ENCODE measurements around the gene SSBP4.

Gene SSBP4

DNA sequence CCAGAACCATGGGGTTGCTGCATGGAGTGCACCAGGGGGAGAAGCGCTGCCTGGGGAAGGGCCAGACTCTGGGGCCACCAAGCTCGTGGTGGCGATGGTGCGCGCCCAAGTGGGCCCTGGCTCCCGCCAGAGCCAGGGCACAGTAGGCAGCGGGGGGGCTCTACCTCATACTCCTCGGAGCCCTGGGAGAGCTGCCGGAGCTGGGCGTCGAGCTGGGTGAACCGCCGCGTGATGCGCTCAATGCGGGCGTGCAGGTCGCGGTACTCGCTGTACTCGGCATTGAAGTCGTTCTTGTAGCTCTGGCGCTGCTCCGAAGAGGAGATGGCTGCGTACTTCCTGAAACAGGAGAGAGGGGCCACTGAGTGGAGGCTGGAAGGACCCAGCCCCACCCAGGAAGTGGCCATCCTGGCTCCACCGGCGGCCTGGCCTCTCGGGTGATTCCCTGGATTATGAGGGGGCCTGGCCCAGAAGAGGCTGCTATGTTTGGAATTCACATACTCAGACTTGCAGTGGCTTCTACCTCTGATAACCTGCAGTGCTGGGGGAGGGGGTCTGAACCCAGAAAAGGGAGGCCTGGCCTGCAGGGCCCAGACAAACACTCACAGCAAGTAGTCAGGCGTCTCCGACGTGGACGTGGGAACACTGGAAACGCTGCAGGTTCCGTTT lies 27.1 kb downstream of the SSBP4 start:
- DNase-seq = no peak

GRCh38 chr19:18446811-18447359 lies 27.7 kb downstream of the SSBP4 start:
- no peak for DNase-seq

DNA sequence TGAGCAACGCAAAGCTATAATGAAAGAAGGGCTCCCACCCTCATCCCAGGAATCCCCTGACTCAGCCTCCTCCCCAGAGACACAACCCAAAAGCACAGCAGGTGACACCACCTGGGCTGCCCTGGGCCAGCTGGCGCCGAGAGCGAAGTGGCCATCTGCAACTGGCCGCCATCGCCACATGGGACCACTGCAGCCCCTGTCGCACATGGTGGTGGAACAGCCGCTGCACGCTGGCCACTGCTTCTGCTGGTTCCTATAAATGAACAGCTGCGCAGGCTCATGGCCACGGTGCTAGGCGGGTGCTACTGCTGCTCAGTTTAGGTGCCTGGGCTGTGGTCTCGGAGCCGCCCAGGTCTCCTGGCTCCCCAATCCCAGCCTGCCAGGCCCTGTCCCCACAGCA lies 30.4 kb downstream of the SSBP4 start:
- DNase-seq = no peak

GRCh38 chr19:18450021-18450930 lies 31.1 kb downstream of the SSBP4 start:
- no peak for DNase-seq

DNA sequence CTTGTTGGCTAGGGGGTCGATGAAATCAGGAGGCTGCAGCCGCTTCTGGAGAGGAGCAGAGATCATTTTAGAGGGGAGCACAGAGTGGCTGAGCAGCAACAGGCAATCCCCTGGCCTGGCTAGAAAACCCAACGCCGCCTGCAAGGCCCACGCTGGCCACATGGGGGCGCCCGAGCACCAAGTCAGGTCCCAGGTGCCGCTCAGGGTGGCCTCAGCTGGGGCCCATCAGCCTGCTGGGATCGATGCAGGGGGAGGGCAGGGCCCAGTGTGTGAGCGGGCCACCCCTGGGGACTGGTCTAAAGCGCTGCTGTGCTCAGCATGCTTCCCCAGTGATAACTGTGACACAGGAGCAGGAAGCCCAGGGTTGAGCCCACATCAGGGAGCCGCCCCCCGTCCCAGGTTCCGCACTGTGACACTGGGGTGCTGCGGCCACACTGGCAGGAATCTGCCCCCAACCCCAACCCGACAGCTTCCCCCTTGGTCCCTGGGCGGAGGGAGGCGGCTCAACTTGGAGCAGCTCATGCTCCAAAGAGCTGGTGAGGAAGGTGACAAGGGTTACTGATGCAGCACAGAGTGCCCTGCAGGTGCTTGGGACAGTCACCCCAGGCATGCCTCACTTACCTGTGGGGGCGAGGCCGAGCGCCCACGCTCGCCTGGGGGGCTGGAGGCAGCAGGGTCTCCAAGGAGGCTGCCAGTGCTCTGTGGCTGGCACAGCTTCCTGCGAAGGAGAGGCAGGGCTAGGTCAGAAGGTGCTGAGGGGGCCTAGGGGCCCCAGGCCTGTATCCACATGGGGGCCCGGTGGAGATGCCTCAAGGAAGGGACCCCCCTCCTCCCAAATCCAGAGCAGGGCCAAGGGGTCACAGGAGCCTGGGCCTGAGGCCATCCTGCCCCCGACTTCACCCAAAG lies 32.0 kb downstream of the SSBP4 start:
- peak; percentile 82 for DNase-seq

- DNase-seq = no peak
Measured at GRCh38 chr19:18452386-18452785, 33.2 kb downstream of the SSBP4 start.

DNA sequence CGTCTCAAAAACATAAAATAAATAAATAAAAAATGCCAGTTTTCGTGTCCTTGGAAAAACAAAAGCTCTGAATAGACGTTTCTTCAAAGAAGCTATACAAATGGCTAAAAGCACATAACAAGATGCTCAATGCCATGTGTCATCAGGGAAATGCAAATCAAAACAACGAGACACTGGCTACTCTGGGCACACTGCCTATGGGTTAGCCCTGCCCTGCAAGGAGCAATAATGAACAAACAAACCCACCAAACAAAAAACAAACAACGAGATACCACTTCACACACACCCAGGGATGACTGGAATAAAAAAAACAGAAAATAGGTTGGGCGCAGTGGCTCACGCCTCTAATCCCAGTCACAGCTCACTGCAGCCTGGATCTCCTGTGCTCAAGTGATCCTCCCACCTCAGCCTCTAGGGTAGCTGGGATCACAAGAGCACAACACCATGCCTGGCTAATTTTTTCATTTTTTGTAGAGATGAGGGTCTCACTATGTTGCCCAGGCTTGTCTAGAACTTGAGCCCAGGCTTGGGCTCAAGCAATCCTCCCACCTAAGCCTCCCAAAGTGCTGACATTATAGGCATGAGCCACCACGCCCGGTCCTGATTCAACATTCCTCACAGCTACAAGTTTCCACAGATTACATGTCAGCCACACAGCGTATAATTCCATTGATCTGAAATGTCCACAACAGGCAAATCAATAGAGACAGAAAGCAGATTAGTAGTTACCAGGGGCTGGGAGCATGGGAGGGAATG lies 34.2 kb downstream of the SSBP4 start:
- no peak for DNase-seq

DNA sequence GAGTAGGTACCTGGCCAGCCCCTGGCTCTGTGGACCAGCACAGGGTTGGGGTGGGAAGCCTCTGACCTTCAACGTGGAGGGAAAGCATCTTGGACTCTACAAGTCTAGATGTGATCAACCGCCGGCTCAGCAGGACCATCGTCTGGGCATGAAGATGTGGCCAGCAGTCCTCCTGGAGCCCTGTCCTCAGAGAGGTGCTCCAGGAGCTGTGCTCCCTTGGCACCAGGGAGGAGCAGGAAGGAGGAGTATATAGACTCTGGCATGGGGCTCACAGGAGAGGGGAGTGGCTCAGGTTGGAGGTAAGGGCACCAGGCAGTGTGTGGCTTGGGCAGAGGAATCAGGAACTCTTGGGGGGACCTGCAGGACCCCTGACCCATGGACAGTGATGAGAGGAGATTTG lies 37.1 kb downstream of the SSBP4 start:
- no peak for DNase-seq

- DNase-seq = no peak
Measured at GRCh38 chr19:18456974-18457373, 37.8 kb downstream of the SSBP4 start.

DNA sequence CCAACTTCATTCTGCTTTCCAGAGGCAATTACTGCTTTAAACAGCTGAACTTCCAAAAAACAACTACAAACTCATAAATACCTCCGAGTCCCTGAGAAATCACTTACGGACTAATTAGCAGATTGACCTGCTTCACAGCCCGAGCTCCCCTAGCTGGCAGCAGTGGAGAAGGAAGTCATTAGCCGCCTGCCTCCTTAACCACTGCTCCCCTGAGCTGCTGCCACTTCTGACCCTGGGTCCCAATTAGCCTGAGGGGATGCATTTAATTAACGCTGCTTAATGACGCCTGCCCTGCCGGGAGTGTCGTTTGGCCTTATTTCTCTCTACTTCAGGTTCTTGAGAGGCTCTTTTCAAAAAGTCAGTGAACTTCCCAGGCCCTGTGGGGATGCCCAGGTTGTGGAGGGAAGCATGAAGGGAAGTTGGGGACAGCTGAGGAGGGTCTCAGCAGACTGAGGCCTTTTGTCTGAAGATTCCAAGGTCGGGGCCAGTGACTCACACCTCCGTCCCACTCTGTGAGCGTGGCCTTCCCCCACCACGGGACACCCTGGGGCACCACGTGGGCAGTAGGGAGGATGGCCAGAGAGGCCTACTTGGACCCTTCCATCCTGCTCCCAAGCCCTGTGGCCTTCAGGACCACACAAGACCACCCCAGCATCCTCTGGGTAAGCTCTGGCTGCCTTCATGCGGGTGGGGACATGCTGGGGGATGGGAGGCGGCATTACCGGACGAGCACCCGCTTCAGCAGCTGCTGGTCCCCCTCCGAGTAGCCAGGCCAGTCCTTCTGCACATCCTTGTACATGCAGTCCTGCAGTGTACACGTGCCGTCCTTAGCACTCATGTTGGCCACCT lies 38.5 kb downstream of the SSBP4 start:
- DNase-seq = no peak

GRCh38 chr19:18460900-18461299 lies 41.7 kb downstream of the SSBP4 start:
- no peak for DNase-seq

- no peak for DNase-seq
Measured at GRCh38 chr19:18461471-18461870, 42.3 kb downstream of the SSBP4 start.

- DNase-seq = no peak
Measured at GRCh38 chr19:18464646-18465045, 45.4 kb downstream of the SSBP4 start.

DNA sequence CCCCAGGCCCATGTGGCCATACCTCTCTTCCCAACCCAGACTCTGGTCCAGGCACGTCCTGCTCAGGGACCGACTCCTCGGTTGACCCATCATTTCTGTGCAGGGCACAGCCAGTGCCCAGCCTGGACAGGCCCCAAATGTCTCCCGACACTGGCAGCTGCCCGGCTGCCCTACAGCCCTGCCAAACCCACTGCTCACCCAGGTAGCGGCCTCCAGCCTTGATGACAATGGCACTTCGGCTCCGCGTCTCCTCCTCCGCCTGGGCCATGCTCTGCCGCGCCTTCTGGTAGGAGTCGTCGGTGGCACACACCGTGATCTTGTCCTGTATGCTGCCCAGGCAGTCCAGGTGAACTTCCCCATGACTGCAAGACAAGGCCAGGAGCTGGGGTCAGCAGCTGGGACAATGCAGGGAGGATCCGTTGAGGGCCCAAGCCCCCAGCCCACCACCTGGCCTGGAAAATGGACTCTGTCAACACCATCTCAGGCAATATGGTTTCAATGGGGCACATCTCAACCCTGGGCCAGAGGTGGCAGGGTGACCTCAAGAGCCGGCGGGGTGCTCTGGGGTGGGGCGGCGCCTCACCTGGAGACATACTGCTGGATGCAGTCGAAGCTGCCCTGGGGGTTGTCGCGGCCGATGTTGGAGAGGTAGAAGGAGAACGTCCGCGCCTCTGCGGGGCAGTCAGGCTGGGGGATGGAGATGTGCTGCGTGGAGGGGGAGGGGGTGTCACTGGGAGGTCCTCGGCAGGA lies 46.2 kb downstream of the SSBP4 start:
- DNase-seq = no peak

DNA sequence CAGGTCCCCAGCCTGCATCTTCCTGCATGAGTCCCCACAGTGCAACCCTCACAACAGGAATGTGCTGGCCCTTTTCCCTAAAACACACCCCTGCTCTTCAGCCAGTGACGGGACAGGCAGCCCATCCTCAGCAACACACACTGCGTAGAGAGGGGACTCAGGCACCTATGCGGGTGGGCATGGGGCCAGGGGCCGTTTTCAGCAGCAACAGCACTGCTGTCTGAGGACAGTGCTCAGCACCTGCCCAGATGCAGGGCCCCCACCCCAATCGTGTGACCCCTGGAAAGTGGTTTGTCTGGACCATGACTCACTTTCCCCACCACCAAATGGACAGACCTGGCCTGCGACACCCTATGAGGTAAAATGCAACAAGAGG lies 46.8 kb downstream of the SSBP4 start:
- no peak for DNase-seq

GRCh38 chr19:18466354-18466753 lies 47.2 kb downstream of the SSBP4 start:
- no peak for DNase-seq

DNA sequence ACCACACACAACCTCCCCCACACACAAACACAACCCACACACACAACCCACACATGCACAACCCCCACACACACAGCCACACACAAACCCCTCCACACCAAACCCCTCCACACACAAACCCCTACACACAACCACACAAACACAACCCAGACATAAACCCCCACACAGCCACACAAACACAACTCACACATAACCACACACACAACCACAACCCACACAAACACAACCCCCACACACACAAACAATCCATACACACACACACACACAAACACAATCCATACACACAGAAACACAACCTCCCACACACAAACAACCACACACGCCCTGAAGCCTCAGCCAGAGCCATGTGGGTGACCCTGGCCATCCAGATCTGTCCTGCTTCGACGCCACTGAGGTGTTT lies 48.8 kb downstream of the SSBP4 start:
- DNase-seq = no peak

DNA sequence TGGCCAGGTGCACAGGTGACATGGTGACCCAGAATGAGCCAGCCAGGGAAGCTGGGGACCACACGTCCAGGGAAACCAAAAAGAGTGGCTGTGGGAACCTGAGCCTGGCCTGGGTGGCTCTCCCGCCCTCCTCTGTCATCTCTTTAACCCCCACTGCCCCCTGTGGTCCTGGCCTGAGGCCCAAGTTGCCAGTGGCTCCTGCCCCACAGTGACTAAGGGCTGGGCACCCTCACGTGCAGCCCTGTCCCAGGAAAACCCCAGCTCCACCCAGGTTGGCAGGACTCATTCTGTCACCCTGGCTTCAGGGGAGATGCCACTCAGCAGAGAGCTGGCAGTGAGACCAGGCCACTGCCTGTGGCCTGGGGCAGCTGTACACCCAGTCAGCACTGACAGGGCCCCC lies 49.3 kb downstream of the SSBP4 start:
- no peak for DNase-seq

GRCh38 chr19:18469069-18469846 lies 50.1 kb downstream of the SSBP4 start:
- DNase-seq = peak; percentile 48

DNA sequence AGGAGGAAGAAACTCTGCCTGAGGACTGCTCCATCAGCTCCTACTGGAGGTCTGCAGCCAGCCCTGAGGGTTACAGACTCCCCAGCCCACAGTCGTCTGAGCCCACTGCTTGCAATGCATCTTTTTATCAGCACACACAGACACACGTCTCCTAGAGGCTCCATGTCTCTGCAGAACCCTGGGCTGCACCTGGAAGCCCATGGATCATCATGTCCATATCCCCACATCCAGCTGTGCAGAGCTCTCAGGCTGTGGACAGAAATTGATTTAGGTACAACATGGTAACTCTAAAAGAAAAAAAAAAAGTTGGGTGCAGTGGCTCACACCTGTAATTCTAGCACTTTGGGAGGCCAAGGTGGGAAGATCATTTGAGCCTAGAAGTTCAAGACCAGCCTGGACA lies 51.6 kb downstream of the SSBP4 start:
- DNase-seq = no peak
